Effector memory CD4-positive, alpha-beta T cell (primary cell): ENCODE data around the gene FAM171A2.

Experiments
- DNase-seq, 3 donors: peaks; one replicate each; pipeline ENCODE4 v3.0.0-alpha.2; 2020
- H3K27ac ChIP-seq: 2 replicates; pipeline ENCODE4 v1.7.0; 2013; ENCODE audit warnings: mild to moderate bottlenecking, low read length, moderate library complexity; ENCODE audit not compliant: insufficient read depth, poor library complexity, severe bottlenecking
- H3K27me3 ChIP-seq: replicated peaks from 2 replicates; pipeline ENCODE4 v1.7.0; 2013; ENCODE audit warnings: mild to moderate bottlenecking, low read length; ENCODE audit not compliant: insufficient read depth, control insufficient read depth, poor library complexity, severe bottlenecking
- H3K36me3 ChIP-seq: 2 replicates; pipeline ENCODE4 v1.7.0; 2013; ENCODE audit warnings: mild to moderate bottlenecking, low read length, moderate library complexity; ENCODE audit not compliant: control insufficient read depth, insufficient read depth
- H3K4me1 ChIP-seq: 2 replicates; pipeline ENCODE4 v1.7.0; 2013; ENCODE audit warnings: low read length, mild to moderate bottlenecking; ENCODE audit not compliant: control insufficient read depth, insufficient read depth, poor library complexity, severe bottlenecking
- H3K4me3 ChIP-seq: 2 replicates; pipeline ENCODE4 v1.7.0; 2013; ENCODE audit warnings: low read length, low read depth, mild to moderate bottlenecking; ENCODE audit not compliant: insufficient read depth, poor library complexity, severe bottlenecking
- H3K9me3 ChIP-seq: 2 replicates; pipeline ENCODE4 v1.7.0; 2013; ENCODE audit warnings: mild to moderate bottlenecking, low read length, moderate library complexity; ENCODE audit not compliant: control insufficient read depth

Gene FAM171A2

DNA sequence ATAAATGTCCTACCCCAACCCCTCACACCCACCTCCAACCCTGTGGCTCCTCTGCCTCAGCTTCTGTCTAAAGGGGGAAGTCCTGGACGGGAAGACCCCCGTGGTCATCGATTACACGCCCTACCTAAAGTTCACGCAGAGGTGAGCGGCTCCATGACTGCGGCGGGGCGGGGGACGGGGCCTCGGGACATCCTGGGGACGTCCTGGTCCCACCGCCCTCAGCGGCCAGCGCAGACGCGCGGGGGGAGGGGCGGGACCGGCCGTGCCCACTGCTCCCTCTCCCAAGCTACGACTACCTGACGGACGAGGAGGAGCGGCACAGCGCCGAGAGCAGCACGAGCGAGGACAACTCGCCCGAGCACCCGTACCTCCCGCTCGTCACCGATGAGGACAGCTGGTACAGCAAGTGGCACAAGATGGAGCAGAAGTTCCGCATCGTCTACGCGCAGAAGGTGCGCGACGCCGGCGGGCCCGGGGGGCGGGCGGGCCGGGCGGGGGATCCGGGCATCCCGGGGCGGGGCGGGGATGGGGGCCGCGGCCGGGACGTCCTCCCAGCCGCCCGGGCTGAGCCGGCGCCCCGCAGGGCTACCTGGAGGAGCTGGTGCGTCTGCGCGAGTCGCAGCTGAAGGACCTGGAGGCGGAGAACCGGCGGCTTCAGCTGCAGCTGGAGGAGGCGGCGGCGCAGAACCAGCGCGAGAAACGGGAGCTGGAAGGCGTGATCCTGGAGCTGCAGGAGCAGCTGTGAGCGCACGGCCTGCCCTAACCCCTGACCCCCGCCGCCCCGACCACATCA lies 48.6 kb downstream of the FAM171A2 start:
- Histone ChIP-seq H3K27ac (no peak overlapping the region), H3K9me3 (no peaks in the 10 kb centered on the region), H3K4me1 (peaks cover 17% of the 10 kb centered on the region), H3K27me3 (peaks cover 15% of the 10 kb centered on the region), H3K4me3 (peak overlapping the region; percentile 51), H3K36me3 (peaks cover 7% of the 10 kb centered on the region)
- peak in 1 of 3 donors; percentile 14 for DNase-seq

DNA sequence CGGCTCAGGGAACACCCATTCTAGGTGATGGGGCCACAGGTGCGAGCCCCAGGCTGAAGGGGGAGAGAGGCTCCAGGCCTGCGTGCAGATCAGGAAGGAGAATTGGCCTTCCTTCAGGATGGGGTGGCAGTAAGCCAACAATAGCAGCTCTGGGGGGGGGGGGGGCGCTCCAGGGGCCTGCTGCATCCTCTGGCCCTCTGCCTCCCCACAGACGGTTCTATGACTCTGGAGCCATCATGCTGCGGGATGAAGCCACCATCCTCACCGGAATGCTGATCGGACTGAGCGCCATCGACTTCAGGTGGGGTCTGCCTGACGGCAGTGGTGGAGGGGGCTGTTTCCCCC lies 49.2 kb downstream of the FAM171A2 start:
- Histone ChIP-seq H3K36me3 (peaks cover 1% of the 10 kb centered on the region), H3K27ac (no peak overlapping the region), H3K27me3 (peaks cover 15% of the 10 kb centered on the region), H3K4me3 (peak overlapping the region; percentile 51), H3K9me3 (no peaks in the 10 kb centered on the region), H3K4me1 (peaks cover 17% of the 10 kb centered on the region)
- no peak for DNase-seq

DNA sequence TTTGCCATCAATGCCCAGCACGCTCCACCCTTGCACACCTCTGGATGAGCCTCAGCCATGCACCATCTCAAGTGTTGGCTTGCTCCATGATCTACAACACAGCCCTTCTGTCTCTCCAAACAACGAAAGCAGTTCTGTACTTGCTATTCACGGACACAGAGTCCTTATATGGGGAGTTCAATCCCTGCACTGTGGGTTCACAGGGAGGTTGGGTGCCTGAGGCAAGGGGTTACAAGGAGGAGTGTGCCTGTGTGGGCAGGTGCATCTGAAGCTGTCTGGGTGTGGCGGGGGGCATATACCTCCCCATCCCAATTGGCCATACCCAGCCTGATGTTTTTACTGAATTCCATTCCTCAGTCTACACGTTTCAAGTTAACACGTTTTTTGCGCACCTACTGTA lies 49.6 kb downstream of the FAM171A2 start:
- Histone ChIP-seq H3K27me3 (peaks cover 18% of the 10 kb centered on the region), H3K9me3 (no peaks in the 10 kb centered on the region), H3K4me1 (peaks cover 22% of the 10 kb centered on the region), H3K27ac (no peak overlapping the region), H3K4me3 (no peak overlapping the region), H3K36me3 (no peaks in the 10 kb centered on the region)
- no peak for DNase-seq

DNA sequence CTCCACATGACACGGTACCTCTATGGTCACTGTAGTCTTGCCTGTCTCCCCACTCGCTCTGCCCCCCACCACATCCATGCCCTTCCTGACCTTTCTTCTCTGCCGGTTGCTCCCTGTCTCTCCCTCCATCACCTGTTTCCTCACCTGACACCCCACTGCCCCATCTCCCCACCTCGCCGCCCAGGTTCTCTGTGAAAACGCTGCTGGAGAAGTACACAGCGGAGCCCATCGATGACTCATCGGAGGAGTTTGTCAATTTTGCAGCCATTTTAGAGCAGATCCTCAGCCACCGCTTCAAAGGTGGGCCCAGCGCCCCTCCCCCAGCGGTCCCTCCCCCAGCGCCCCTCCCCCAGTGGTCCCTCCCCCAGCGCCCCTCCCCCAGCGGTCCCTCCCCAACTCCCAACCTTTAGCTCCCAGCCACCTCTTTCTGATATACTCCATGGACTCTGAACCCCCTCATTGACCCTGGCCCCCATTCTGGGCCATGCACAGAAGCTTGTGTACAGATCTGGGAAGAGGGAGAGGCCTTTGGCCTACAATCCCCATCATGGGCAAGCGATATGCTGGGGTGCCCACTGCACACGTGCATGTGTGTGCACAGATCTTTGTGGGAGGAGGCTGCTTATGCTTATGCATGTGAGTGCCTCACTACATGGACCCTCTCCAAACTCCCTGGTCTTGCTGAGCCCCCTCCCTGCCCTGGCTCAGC lies 51.1 kb downstream of the FAM171A2 start:
- no peaks in the 10 kb centered on the region for H3K36me3 ChIP-seq
- H3K4me1 ChIP-seq, result peaks cover 35% of the 10 kb centered on the region
- no peak overlapping the region for H3K27ac ChIP-seq
- no peak for DNase-seq
- peaks cover 22% of the 10 kb centered on the region for H3K27me3 ChIP-seq
- H3K9me3 ChIP-seq, result no peaks in the 10 kb centered on the region
- H3K4me3 ChIP-seq, result no peak overlapping the region

DNA sequence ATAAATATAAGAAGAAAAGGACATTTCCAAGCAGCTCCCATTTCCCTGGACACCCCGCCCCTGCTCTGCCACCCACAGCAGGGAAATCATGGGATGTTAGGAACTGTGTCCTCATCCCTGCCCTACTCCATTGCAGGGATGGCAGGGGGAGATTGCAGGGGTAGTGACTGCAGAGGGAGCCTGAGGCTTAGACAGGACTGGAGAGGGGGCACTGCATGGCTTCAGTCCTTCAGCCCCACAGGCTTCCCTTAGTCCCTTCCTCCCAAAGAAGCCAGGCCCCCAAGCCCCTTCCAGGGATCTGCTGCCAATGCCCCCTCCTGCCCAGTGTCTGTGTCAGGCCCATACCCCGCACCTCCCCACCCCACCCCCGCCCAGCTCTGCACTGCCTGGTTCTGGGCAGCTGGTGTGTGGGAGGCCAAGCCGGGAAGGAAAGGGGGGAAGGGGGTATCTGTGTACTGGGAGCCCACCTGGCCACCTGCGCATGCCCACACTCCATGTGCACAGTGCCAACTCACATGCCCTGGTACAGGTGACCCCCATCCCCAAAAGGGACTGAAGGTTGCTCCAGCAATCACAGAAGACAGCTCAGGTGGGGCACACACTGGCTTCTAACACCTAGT lies 52.0 kb downstream of the FAM171A2 start:
- H3K36me3 ChIP-seq, result no peaks in the 10 kb centered on the region
- H3K9me3 ChIP-seq, result no peaks in the 10 kb centered on the region
- DNase-seq, result no peak
- no peak overlapping the region for H3K27ac ChIP-seq
- H3K4me1 ChIP-seq, result peaks cover 35% of the 10 kb centered on the region
- no peak overlapping the region for H3K4me3 ChIP-seq
- peaks cover 16% of the 10 kb centered on the region for H3K27me3 ChIP-seq

DNA sequence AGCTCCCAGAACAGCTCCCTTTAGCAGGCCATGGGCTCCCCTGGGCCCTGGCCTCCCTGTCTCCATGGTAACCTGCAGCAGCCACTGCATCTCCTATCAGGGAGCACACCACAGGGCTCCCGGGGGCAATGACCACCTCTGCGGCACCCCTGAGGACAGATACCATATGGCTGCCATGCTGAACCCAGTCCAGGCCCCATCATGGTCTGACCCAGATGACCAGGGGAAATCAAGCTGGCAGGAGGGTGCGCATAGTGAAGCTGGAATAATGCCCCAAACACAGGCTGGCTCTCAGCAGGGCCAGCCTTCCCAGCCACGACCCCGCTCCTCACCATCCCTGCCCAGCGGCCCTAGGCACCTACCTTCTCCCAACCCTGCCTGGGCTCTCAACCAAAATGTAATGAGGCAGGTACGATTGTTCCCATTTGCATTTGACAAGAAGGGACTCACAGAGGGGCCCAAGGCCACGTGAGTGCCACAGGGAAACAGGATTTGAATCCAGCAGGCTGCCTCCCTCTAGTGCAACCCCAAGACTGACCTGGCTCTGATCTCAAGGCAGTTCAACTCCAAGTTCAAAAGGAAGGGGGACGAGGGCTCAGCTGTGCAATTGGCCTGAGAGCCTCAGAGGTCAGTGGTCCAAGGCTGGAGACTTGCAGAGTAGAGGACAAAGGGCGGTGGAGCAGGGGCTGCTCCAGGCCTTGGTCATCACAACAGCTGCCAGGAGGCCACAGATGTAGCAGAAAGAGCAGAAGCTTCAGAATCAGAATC lies 52.9 kb downstream of the FAM171A2 start:
- no peaks in the 10 kb centered on the region for H3K36me3 ChIP-seq
- peaks cover 30% of the 10 kb centered on the region for H3K4me1 ChIP-seq
- no peaks in the 10 kb centered on the region for H3K9me3 ChIP-seq
- no peak overlapping the region for H3K27ac ChIP-seq
- peaks cover 16% of the 10 kb centered on the region for H3K27me3 ChIP-seq
- no peak for DNase-seq
- no peak overlapping the region for H3K4me3 ChIP-seq

DNA sequence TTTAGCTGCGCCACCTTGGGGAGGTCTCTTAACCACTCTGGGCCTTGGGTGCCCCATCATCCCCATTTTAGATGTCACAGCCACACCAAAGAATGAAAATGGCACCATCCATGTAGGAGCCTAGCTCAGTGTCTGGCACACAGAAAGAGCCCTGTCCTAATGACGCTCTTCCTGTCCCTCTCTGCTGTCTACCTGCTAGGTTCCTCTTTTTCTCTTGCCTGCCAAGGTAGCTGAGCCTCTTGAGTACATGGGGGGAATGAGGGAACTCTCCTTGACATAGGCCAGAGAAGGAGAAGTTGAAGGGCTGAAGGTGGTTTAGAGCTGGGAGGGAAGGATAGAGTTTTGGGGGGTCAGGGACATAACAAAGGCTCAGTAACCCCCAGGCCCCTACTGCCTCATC lies 53.5 kb downstream of the FAM171A2 start:
- DNase-seq, result no peak
- Histone ChIP-seq H3K36me3 (no peaks in the 10 kb centered on the region), H3K27me3 (peaks cover 16% of the 10 kb centered on the region), H3K27ac (no peak overlapping the region), H3K9me3 (no peaks in the 10 kb centered on the region), H3K4me1 (peaks cover 25% of the 10 kb centered on the region), H3K4me3 (no peak overlapping the region)

DNA sequence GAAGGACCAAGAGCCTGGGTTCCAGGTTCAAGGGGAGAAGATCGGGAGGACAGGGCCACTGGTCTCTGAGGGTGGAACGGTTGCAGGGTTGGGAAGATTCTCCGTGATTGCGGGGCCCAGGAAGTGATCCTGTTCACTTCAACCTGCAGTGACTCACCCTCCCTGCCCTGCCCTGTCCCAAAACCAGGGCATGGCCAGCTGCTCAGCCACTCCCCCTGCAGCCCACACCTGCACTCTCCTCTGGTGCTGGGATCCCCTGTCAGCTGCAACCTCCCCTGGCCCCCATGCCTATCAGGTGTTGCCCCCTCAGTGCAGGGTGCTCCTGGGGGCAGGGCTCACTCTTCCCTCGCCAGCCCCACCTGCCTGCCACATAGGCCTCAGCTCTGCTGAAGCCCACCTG lies 54.2 kb downstream of the FAM171A2 start:
- no peaks in the 10 kb centered on the region for H3K36me3 ChIP-seq
- H3K9me3 ChIP-seq, result no peaks in the 10 kb centered on the region
- H3K4me3 ChIP-seq, result no peak overlapping the region
- peaks cover 16% of the 10 kb centered on the region for H3K27me3 ChIP-seq
- peaks cover 20% of the 10 kb centered on the region for H3K4me1 ChIP-seq
- DNase-seq, result no peak
- H3K27ac ChIP-seq, result no peak overlapping the region

DNA sequence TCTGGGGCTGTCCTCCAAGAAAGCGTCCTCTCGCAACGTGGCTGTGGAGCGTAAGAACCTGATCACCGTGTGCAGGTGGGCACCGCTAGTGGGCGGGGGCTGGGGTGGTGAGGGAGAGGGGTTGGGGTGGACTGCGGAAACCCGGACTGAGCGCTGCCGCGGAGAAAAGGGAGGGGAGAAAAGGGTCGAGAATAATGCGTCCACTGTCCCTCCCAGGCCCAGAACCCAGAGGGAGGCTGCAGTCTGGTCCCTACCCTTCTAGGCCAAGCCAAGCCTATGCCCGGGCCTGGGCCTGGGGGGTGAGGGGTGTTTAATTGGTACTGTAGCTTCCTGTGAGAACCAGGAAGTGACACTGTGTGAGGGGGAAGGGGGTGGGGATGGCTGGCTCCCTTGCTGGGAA lies 54.8 kb downstream of the FAM171A2 start:
- no peak for DNase-seq
- H3K4me1 ChIP-seq, result peaks cover 19% of the 10 kb centered on the region
- no peaks in the 10 kb centered on the region for H3K9me3 ChIP-seq
- no peaks in the 10 kb centered on the region for H3K36me3 ChIP-seq
- H3K27ac ChIP-seq, result no peak overlapping the region
- H3K4me3 ChIP-seq, result peak overlapping the region; percentile 22
- H3K27me3 ChIP-seq, result peaks cover 12% of the 10 kb centered on the region
